ENCODE results near the gene KLF17. TPM values are rescaled to one million over a fixed set of nuclear protein-coding genes. Genes with fewer than 3 reads are reported as not detected.

Gene KLF17
- polyA plus RNA-seq, 1 donor (not counting 4 experiments of a cell fraction or from before 2014, with no cell fraction given): not detected

GRCh38 chr1:44094047-44094446 is 24.6 kb upstream of the KLF17 start:
- H3K9ac ChIP-seq (ENCODE audit: control insufficient read depth, extremely low read depth, insufficient read depth, low read length): no peak overlapping the region
- dilution Hi-C loops (cut with MboI; ENCODE audit: extremely low pct_ligation_motif_present, low sequenced_read_pairs): no loop called here
- FAIRE-seq (no peak), DNase-seq (ENCODE audit: low read depth, low spot score) (no peak)
- TF ChIP-seq, protein P1, sequence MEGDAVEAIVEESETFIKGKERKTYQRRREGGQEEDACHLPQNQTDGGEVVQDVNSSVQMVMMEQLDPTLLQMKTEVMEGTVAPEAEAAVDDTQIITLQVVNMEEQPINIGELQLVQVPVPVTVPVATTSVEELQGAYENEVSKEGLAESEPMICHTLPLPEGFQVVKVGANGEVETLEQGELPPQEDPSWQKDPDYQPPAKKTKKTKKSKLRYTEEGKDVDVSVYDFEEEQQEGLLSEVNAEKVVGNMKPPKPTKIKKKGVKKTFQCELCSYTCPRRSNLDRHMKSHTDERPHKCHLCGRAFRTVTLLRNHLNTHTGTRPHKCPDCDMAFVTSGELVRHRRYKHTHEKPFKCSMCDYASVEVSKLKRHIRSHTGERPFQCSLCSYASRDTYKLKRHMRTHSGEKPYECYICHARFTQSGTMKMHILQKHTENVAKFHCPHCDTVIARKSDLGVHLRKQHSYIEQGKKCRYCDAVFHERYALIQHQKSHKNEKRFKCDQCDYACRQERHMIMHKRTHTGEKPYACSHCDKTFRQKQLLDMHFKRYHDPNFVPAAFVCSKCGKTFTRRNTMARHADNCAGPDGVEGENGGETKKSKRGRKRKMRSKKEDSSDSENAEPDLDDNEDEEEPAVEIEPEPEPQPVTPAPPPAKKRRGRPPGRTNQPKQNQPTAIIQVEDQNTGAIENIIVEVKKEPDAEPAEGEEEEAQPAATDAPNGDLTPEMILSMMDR (optimal IDR thresholded peaks at IDR 0.05 in 1 of 3, IDR thresholded peaks at IDR 0.05 in 1 of 3, conservative IDR thresholded peaks at IDR 0.05 in 1 of 3; ENCODE audit: extremely low read depth in 1 of 3, insufficient read depth in 2 of 3, low read length in 3 of 3): no peak
- TF ChIP-seq EZH2 (IDR thresholded peaks at IDR 0.05; ENCODE audit: low read length): no peak
- no peaks in the 10 kb centered on the region for H3K36me3 ChIP-seq (ENCODE audit: control insufficient read depth in 2 of 2, extremely low read depth in 1 of 2, insufficient read depth in 2 of 2, low read length in 2 of 2)
- no peak overlapping the region for H3K4me3 ChIP-seq (ENCODE audit: control insufficient read depth in 2 of 3, extremely low read depth in 1 of 3, insufficient read depth in 2 of 3, low read depth in 1 of 3, low read length in 3 of 3)
- H4K20me1 ChIP-seq (ENCODE audit: control insufficient read depth, extremely low read depth, insufficient read depth, low read length): no peaks in the 10 kb centered on the region
- no peak overlapping the region for H3K27ac ChIP-seq (ENCODE audit: control insufficient read depth, insufficient read depth, low read length)
- no peaks in the 10 kb centered on the region for H3K9me3 ChIP-seq (ENCODE audit: control insufficient read depth, low read depth, low read length)
- no peak overlapping the region for H3K4me2 ChIP-seq (ENCODE audit: control insufficient read depth, extremely low read depth, insufficient read depth, low read depth, low read length)
- H3K79me2 ChIP-seq (ENCODE audit: control insufficient read depth, insufficient read depth, low read length): no peaks in the 10 kb centered on the region
- no peak overlapping the region for H2AFZ ChIP-seq (ENCODE audit: control insufficient read depth, low read length)
- no peaks in the 10 kb centered on the region for H3K9me1 ChIP-seq (ENCODE audit: control insufficient read depth, extremely low read depth, insufficient read depth, low read length)
- peaks cover 3% of the 10 kb centered on the region for H3K27me3 ChIP-seq (ENCODE audit: control insufficient read depth, extremely low read depth, insufficient read depth, low read length)
- H3K4me1 ChIP-seq (ENCODE audit: control insufficient read depth, extremely low read depth, insufficient read depth, low read length): no peaks in the 10 kb centered on the region

DNA sequence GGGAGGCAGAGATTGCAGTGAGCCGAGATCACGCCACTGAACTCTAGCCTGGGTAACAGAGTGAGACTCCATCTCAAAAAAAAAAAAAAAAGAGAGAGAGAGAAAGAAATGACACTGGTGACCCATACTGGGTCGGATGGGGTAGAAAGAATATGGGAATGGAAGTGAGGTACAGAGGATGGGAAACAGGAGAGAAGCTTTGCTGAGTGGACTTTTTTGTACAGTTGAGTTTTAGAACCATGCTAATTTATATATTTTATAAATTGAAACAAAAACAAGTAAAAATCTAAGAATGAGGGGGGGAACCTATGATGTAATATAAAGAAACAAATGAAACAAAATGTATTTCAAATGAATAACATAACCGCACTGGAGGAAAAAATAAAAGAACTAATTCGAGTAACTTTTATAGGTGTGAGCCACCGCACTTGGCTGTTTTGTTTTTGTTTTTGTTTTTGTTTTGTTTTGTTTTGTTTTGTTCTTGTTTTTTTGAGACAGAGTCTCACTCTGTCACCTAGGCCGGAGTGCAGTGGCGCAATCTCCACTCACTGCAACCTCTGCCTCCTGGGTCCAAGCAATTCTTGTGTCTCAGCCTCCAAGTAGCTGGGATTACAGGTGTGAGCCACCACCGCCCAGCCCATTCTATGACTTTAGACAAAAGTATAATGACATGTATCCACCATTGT is 18.3 kb upstream of the KLF17 start:
- Histone ChIP-seq H3K27me3 (ENCODE audit: control insufficient read depth, extremely low read depth, insufficient read depth, low read length) (no peaks in the 10 kb centered on the region), H3K79me2 (ENCODE audit: control insufficient read depth, insufficient read depth, low read length) (no peaks in the 10 kb centered on the region), H3K9ac (ENCODE audit: control insufficient read depth, extremely low read depth, insufficient read depth, low read length) (no peak overlapping the region), H3K36me3 (ENCODE audit: control insufficient read depth in 2 of 2, extremely low read depth in 1 of 2, insufficient read depth in 2 of 2, low read length in 2 of 2) (no peaks in the 10 kb centered on the region), H3K9me3 (ENCODE audit: control insufficient read depth, low read depth, low read length) (no peaks in the 10 kb centered on the region), H3K27ac (ENCODE audit: control insufficient read depth, insufficient read depth, low read length) (no peak overlapping the region), H4K20me1 (ENCODE audit: control insufficient read depth, extremely low read depth, insufficient read depth, low read length) (no peaks in the 10 kb centered on the region), H2AFZ (ENCODE audit: control insufficient read depth, low read length) (no peak overlapping the region), H3K9me1 (ENCODE audit: control insufficient read depth, extremely low read depth, insufficient read depth, low read length) (no peaks in the 10 kb centered on the region), H3K4me1 (ENCODE audit: control insufficient read depth, extremely low read depth, insufficient read depth, low read length) (no peaks in the 10 kb centered on the region), H3K4me3 (ENCODE audit: control insufficient read depth in 2 of 3, extremely low read depth in 1 of 3, insufficient read depth in 2 of 3, low read depth in 1 of 3, low read length in 3 of 3) (no peak overlapping the region), H3K4me2 (ENCODE audit: control insufficient read depth, extremely low read depth, insufficient read depth, low read depth, low read length) (no peak overlapping the region)
- DNase-seq (ENCODE audit: low read depth, low spot score): no peak
- no peak for TF ChIP-seq EZH2 (IDR thresholded peaks at IDR 0.05; ENCODE audit: low read length)
- TF ChIP-seq, protein P1 (optimal IDR thresholded peaks at IDR 0.05 in 1 of 3, IDR thresholded peaks at IDR 0.05 in 1 of 3, conservative IDR thresholded peaks at IDR 0.05 in 1 of 3; ENCODE audit: extremely low read depth in 1 of 3, insufficient read depth in 2 of 3, low read length in 3 of 3): no peak
- no peak for FAIRE-seq
- dilution Hi-C loops (cut with MboI; ENCODE audit: extremely low pct_ligation_motif_present, low sequenced_read_pairs): no loop called here
